ENCODE measurements around the gene RAB11A.
"Not testable (repeated sequence)": the region's sequence is repeated elsewhere in the genome, so short reads cannot be mapped to it uniquely, and the experiment has no call there.

The RAB11A gene

DNA sequence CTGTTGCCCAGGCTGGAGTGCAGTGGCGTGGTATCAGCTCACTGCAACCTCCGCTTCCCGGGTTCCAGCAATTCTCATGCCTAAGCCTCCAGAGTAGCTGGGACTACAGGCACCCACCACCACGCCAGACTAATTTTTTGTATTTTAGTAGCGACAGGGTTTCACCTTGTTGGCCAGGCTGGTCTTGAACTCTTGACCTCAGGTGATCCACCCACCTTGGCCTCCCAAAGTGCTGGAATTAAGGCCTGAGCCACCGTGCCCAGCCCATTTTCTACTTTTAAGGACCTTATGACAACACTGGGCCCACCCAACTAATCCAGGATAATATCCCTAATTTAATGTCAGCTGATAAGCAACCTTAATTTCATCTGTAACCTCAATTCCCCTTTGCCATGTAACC lies 1.4 kb upstream of the RAB11A start:
- not testable (repeated sequence) for H3K36me3 ChIP-seq (ENCODE audit: control insufficient read depth in 5 of 5, insufficient read depth in 5 of 5, low read length in 5 of 5); H3K27ac ChIP-seq (ENCODE audit: low read depth, low read length); H3K27me3 ChIP-seq (ENCODE audit: control insufficient read depth in 5 of 5, insufficient read depth in 4 of 5, low read length in 5 of 5); H3K9ac ChIP-seq (ENCODE audit: low read length in 5 of 5); H3K9me3 ChIP-seq (ENCODE audit: control insufficient read depth in 5 of 5, low read length in 5 of 5); H3K4me3 ChIP-seq (ENCODE audit: low read depth in 1 of 5, low read length in 5 of 5)
- peaks cover 0 to 29% (median 19%) of the 10 kb centered on the region in 5 donors for H3K4me1 ChIP-seq (ENCODE audit: control insufficient read depth in 5 of 5, insufficient read depth in 5 of 5, low read length in 5 of 5)

- no peaks in the 10 kb centered on the region for H3K27me3 ChIP-seq (ENCODE audit: control insufficient read depth in 5 of 5, insufficient read depth in 4 of 5, low read length in 5 of 5)
- no peaks in the 10 kb centered on the region for H3K9me3 ChIP-seq (ENCODE audit: control insufficient read depth in 5 of 5, low read length in 5 of 5)
- peak overlapping the region; percentile 95 for H3K27ac ChIP-seq (ENCODE audit: low read depth, low read length)
- H3K9ac ChIP-seq (ENCODE audit: low read length in 5 of 5) = peak overlapping the region in 3 of 5 donors; percentile 85 to 98 (median 95)
- H3K36me3 ChIP-seq (ENCODE audit: control insufficient read depth in 5 of 5, insufficient read depth in 5 of 5, low read length in 5 of 5) = no peaks in the 10 kb centered on the region
- H3K4me1 ChIP-seq (ENCODE audit: control insufficient read depth in 5 of 5, insufficient read depth in 5 of 5, low read length in 5 of 5) = peaks cover 0 to 32% (median 20%) of the 10 kb centered on the region in 5 donors
- H3K4me3 ChIP-seq (ENCODE audit: low read depth in 1 of 5, low read length in 5 of 5) = peak overlapping the region; percentile 97 to 100 (median 98)
These were observed 655 bp upstream of the RAB11A start for GRCh38 chr15:65868546-65869125.

DNA sequence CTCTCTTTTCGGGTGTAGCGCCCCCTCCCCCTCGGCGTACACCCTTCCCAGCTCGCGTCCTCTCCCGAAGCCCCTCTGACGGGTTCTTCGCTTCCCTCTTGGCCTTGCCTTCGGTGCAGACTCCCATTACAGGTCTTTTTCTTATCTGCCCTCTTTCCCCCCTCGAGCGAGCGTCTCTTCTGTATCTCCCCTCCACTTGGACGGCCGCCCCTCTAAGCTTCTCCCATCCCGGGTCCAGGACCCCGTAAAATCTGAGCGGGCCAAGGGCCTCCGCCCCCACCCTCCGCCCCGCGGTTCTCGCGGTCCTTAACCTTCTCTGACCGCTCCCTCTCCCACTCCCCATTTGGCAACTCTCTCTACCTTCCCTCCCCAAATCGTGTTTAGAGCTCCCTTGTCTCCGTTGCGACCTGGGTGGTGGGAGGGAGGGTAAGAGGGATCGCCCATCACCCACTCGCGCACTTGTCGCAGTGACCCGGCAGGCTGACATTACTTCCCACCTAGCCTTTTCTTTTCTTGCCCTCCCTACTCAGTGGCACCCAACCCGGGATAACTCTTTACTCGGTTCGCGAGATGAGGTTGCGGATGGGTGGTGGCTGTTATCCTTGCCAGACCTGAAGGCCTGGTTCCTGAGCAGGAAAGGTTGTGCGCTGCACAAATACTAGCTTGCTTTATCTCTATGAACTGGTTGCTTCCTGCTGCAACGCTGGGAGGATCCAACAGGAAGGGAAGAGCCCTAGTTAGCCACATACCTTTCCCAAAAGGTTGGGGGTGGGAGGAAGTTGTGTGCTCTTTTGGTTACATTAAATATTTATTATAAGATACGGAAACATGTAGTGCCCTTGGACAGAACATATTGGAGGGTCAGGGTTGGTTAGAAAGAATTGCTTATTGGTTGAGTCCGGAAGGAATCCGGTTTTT lies 922 bp downstream of the RAB11A start:
- H3K36me3 ChIP-seq (ENCODE audit: control insufficient read depth in 5 of 5, insufficient read depth in 5 of 5, low read length in 5 of 5) = peaks cover 0 to 7% (median 5%) of the 10 kb centered on the region in 5 donors
- no peaks in the 10 kb centered on the region for H3K27me3 ChIP-seq (ENCODE audit: control insufficient read depth in 5 of 5, insufficient read depth in 4 of 5, low read length in 5 of 5)
- H3K4me1 ChIP-seq (ENCODE audit: control insufficient read depth in 5 of 5, insufficient read depth in 5 of 5, low read length in 5 of 5) = peaks cover 0 to 32% (median 20%) of the 10 kb centered on the region in 5 donors
- peak overlapping the region; percentile 95 for H3K27ac ChIP-seq (ENCODE audit: low read depth, low read length)
- H3K9ac ChIP-seq (ENCODE audit: low read length in 5 of 5) = peak overlapping the region; percentile 76 to 98 (median 95)
- no peaks in the 10 kb centered on the region for H3K9me3 ChIP-seq (ENCODE audit: control insufficient read depth in 5 of 5, low read length in 5 of 5)
- H3K4me3 ChIP-seq (ENCODE audit: low read depth in 1 of 5, low read length in 5 of 5) = peak overlapping the region; percentile 97 to 100 (median 98)

DNA sequence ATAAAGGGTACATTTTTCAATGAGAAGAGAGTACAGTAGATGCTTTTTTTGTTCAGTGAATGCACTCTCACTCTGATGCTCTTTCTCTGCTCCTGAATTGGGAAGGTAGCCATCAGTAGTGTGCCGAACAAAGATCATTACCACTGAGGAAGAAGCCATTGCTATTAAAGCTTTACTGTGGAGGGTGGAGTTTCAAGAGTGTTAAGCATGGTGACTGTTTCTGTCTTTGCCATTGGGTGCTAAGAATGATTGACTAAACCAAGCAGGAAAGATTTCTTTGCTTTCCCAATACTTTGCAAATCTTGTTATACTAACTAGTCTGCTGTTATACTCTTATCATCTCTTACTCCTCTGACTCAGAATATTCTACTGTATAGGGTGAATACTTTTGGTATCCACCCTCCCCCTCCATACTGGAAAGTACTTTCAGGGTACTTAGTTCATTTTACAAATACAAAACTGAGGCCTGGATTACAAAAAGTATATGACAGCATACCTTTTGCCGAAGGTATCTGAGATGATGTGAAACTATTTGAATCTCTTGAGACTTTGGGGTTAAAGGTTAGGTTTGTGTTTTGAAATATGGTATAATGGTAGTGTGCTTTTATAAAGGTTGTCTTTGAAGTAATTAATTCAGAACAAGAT lies 1.7 kb downstream of the RAB11A start:
- no peaks in the 10 kb centered on the region for H3K9me3 ChIP-seq (ENCODE audit: control insufficient read depth in 5 of 5, low read length in 5 of 5)
- peaks cover 0 to 10% (median 6%) of the 10 kb centered on the region in 5 donors for H3K36me3 ChIP-seq (ENCODE audit: control insufficient read depth in 5 of 5, insufficient read depth in 5 of 5, low read length in 5 of 5)
- H3K4me1 ChIP-seq (ENCODE audit: control insufficient read depth in 5 of 5, insufficient read depth in 5 of 5, low read length in 5 of 5) = peaks cover 2 to 32% (median 20%) of the 10 kb centered on the region in 5 donors
- H3K27ac ChIP-seq (ENCODE audit: low read depth, low read length) = peak overlapping the region; percentile 95
- H3K4me3 ChIP-seq (ENCODE audit: low read depth in 1 of 5, low read length in 5 of 5) = peak overlapping the region; percentile 97 to 100 (median 98)
- no peaks in the 10 kb centered on the region for H3K27me3 ChIP-seq (ENCODE audit: control insufficient read depth in 5 of 5, insufficient read depth in 4 of 5, low read length in 5 of 5)
- peak overlapping the region in 3 of 5 donors; percentile 95 to 98 (median 97) for H3K9ac ChIP-seq (ENCODE audit: low read length in 5 of 5)

DNA sequence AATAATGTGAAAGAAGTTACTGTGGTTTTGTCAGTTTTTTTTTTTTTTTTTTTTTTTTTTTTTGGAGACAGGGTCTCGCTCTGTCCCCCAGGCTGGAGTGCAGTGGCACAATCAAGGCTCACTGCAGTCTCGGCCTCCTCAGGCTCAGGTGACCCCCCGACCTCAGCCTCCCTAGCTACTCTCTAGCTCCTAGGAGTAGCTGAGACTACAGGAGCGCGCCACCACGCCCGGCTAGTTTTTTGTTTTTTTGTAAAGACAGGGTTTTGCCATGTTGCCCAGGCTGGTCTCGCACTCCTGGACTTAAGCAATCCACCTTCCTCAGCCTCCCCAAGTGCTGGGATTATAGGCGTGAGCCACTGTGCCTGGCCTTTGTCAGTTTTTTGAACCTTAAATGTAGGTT lies 2.6 kb downstream of the RAB11A start:
- peaks cover 2 to 33% (median 20%) of the 10 kb centered on the region in 5 donors for H3K4me1 ChIP-seq (ENCODE audit: control insufficient read depth in 5 of 5, insufficient read depth in 5 of 5, low read length in 5 of 5)
- peak overlapping the region; percentile 95 for H3K27ac ChIP-seq (ENCODE audit: low read depth, low read length)
- H3K9me3 ChIP-seq (ENCODE audit: control insufficient read depth in 5 of 5, low read length in 5 of 5); H3K4me3 ChIP-seq (ENCODE audit: low read depth in 1 of 5, low read length in 5 of 5); H3K27me3 ChIP-seq (ENCODE audit: control insufficient read depth in 5 of 5, insufficient read depth in 4 of 5, low read length in 5 of 5); H3K9ac ChIP-seq (ENCODE audit: low read length in 5 of 5): not testable (repeated sequence)
- peaks cover 0 to 14% (median 6%) of the 10 kb centered on the region in 5 donors for H3K36me3 ChIP-seq (ENCODE audit: control insufficient read depth in 5 of 5, insufficient read depth in 5 of 5, low read length in 5 of 5)

DNA sequence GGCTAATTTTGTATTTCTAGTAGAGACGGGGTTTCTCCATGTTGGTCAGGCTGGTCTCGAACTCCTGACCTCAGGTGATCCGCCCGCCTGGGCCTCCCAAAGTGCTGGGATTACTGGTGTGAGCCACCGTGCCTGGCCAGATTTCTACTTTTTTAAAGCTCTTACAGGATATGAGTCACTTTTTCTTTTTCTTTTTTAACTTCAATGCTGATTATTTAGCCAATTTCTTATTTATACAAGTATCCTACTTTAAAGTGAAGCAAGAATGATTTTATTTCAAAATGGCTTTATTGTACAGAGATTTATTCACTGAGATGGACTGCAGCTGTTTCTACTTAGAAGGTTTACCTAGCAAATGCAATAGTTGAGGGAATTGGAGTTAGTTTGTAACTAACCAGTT lies 3.3 kb downstream of the RAB11A start:
- Histone ChIP-seq H3K27ac (ENCODE audit: low read depth, low read length) (peak overlapping the region; percentile 95), H3K4me1 (ENCODE audit: control insufficient read depth in 5 of 5, insufficient read depth in 5 of 5, low read length in 5 of 5) (peaks cover 2 to 33% (median 20%) of the 10 kb centered on the region in 5 donors), H3K36me3 (ENCODE audit: control insufficient read depth in 5 of 5, insufficient read depth in 5 of 5, low read length in 5 of 5) (peaks cover under 1 to 21% (median 11%) of the 10 kb centered on the region in 5 donors)
- H3K9ac ChIP-seq (ENCODE audit: low read length in 5 of 5); H3K9me3 ChIP-seq (ENCODE audit: control insufficient read depth in 5 of 5, low read length in 5 of 5); H3K4me3 ChIP-seq (ENCODE audit: low read depth in 1 of 5, low read length in 5 of 5); H3K27me3 ChIP-seq (ENCODE audit: control insufficient read depth in 5 of 5, insufficient read depth in 4 of 5, low read length in 5 of 5): not testable (repeated sequence)

DNA sequence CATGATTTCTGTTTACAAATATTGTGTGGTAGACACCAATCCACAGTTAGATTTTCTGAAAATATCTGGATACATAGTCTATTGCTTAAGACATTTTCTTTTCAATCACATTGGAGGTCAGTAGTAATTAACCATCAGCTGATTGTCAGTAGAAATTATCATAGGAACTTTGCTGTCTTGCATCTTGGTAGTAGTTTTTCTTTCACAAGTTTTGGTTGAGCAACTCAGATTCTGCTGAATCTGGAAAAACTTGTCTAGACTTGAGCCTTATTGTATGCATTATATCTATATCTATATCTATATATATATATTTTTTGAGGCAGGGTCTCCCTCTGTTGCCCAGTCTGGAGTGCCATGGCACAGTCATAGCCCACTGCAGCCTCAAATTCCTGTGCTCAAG lies 4.0 kb downstream of the RAB11A start:
- H3K9ac ChIP-seq (ENCODE audit: low read length in 5 of 5) = no peak overlapping the region
- H3K4me1 ChIP-seq (ENCODE audit: control insufficient read depth in 5 of 5, insufficient read depth in 5 of 5, low read length in 5 of 5) = peaks cover 2 to 33% (median 20%) of the 10 kb centered on the region in 5 donors
- H3K27ac ChIP-seq (ENCODE audit: low read depth, low read length) = peak overlapping the region; percentile 95
- no peaks in the 10 kb centered on the region for H3K27me3 ChIP-seq (ENCODE audit: control insufficient read depth in 5 of 5, insufficient read depth in 4 of 5, low read length in 5 of 5)
- H3K9me3 ChIP-seq (ENCODE audit: control insufficient read depth in 5 of 5, low read length in 5 of 5) = no peaks in the 10 kb centered on the region
- no peak overlapping the region for H3K4me3 ChIP-seq (ENCODE audit: low read depth in 1 of 5, low read length in 5 of 5)
- peaks cover 7 to 27% (median 17%) of the 10 kb centered on the region in 5 donors for H3K36me3 ChIP-seq (ENCODE audit: control insufficient read depth in 5 of 5, insufficient read depth in 5 of 5, low read length in 5 of 5)

DNA sequence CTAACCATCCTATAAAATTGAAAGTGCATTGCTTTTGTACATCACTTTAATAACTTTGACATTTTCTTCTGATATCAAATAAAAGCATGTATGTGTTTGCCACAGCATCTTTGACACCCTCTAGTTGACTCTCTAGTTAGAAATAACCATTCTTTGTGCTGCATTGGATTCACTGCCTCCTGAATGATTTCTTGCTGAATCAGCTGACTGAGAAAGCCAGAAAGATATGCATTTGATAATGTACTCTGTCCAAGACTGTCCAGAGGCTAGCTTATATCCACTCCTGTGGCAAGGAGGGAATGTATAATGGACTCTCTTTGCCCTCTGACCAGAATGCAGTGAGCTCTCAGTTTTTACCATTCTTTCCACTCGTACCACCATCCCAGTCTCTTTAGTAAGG lies 6.2 kb downstream of the RAB11A start:
- Histone ChIP-seq H3K4me1 (ENCODE audit: control insufficient read depth in 5 of 5, insufficient read depth in 5 of 5, low read length in 5 of 5) (peaks cover 2 to 32% (median 15%) of the 10 kb centered on the region in 5 donors), H3K27ac (ENCODE audit: low read depth, low read length) (no peak overlapping the region), H3K9me3 (ENCODE audit: control insufficient read depth in 5 of 5, low read length in 5 of 5) (no peaks in the 10 kb centered on the region), H3K9ac (ENCODE audit: low read length in 5 of 5) (peak overlapping the region in 1 of 5 donors; percentile 9), H3K27me3 (ENCODE audit: control insufficient read depth in 5 of 5, insufficient read depth in 4 of 5, low read length in 5 of 5) (no peaks in the 10 kb centered on the region), H3K36me3 (ENCODE audit: control insufficient read depth in 5 of 5, insufficient read depth in 5 of 5, low read length in 5 of 5) (peaks cover 22 to 47% (median 34%) of the 10 kb centered on the region in 5 donors), H3K4me3 (ENCODE audit: low read depth in 1 of 5, low read length in 5 of 5) (no peak overlapping the region)

GRCh38 chr15:65877749-65878148 lies 8.5 kb downstream of the RAB11A start:
- Histone ChIP-seq H3K27me3 (ENCODE audit: control insufficient read depth in 5 of 5, insufficient read depth in 4 of 5, low read length in 5 of 5) (no peaks in the 10 kb centered on the region), H3K9ac (ENCODE audit: low read length in 5 of 5) (no peak overlapping the region), H3K36me3 (ENCODE audit: control insufficient read depth in 5 of 5, insufficient read depth in 5 of 5, low read length in 5 of 5) (peaks cover 33 to 66% (median 44%) of the 10 kb centered on the region in 5 donors), H3K27ac (ENCODE audit: low read depth, low read length) (no peak overlapping the region), H3K4me1 (ENCODE audit: control insufficient read depth in 5 of 5, insufficient read depth in 5 of 5, low read length in 5 of 5) (peaks cover 2 to 21% (median 3%) of the 10 kb centered on the region in 5 donors), H3K9me3 (ENCODE audit: control insufficient read depth in 5 of 5, low read length in 5 of 5) (no peaks in the 10 kb centered on the region), H3K4me3 (ENCODE audit: low read depth in 1 of 5, low read length in 5 of 5) (no peak overlapping the region)

All from subcutaneous abdominal adipose tissue (tissue), 5 donors.